ENCODE data around the gene ADAMTS14.
A peak's percentile ranks its signal among the peaks of the same experiment; 100 is the strongest.

ADAMTS14 gene

DNA sequence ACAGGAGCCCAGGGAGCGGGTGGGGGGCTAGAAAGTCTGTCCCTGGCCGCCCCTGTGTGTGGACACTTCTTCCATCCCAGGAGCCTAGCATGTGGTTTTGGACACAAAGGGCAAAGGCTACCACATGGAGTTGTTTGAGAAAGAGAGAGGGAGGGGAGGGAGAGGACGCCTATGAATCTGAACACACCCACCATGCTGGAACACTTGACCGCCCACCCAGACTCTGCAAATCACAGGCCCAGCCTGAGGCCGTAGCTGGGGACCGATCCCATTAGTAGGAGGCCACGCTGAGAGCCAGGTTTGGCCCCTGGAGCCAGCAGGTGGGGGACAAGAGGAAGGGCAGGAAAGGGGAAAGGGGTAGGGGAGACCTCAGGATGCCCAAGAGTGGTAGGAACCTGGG, 39.6 kb downstream of the ADAMTS14 start:
- no peak overlapping the region for H3K4me3 ChIP-seq (replicated peaks; ENCODE audit: low read depth, low read length)
- no peak for DNase-seq (ENCODE audit: low read depth)
- TF ChIP-seq, protein P1, sequence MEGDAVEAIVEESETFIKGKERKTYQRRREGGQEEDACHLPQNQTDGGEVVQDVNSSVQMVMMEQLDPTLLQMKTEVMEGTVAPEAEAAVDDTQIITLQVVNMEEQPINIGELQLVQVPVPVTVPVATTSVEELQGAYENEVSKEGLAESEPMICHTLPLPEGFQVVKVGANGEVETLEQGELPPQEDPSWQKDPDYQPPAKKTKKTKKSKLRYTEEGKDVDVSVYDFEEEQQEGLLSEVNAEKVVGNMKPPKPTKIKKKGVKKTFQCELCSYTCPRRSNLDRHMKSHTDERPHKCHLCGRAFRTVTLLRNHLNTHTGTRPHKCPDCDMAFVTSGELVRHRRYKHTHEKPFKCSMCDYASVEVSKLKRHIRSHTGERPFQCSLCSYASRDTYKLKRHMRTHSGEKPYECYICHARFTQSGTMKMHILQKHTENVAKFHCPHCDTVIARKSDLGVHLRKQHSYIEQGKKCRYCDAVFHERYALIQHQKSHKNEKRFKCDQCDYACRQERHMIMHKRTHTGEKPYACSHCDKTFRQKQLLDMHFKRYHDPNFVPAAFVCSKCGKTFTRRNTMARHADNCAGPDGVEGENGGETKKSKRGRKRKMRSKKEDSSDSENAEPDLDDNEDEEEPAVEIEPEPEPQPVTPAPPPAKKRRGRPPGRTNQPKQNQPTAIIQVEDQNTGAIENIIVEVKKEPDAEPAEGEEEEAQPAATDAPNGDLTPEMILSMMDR (IDR thresholded peaks at IDR 0.05; ENCODE audit: low read length, missing control alignments): no peak

DNA sequence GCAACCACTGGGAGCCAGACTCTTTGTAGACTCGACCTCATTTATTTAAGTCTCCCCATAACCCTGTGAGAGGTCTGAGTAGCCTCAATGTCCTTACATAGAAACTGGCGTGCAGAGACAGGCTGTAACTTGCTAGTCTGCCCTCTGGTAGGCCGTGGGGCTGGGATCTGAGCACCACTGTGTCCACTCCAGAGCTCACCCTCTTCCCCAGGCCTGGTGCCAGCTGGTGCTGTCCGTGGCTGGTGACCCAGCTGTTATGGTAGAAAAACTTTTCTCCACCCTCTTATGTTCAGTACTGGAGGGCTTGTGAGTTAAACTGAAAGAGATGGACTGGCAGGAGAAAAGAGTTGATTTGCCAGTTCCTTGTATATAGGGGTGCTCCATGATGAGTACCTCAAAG, 41.9 kb downstream of the ADAMTS14 start:
- no peak overlapping the region for H3K4me3 ChIP-seq (replicated peaks; ENCODE audit: low read depth, low read length)
- TF ChIP-seq, protein P1 (IDR thresholded peaks at IDR 0.05; ENCODE audit: low read length, missing control alignments): no peak
- no peak for DNase-seq (ENCODE audit: low read depth)

DNA sequence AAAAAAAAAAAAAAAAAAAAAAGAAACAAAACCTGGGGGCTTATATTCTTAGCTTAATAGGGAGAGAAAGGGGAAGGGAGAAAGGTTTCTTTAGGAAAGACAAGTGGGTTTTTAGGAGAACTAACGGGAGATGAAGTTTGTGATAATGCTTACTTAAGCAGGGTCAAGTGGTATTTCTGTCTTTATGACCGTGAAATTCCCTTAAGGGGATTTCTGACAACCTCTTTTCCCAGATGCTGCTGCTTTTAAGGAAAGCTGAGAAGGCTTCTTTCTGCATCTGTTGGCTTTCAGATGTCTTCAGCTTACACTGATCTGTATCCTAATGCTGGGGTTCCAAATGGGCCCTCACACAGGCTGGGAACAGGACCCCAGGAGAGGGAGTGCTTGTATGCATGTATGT, 42.6 kb downstream of the ADAMTS14 start:
- TF ChIP-seq, protein P1 (IDR thresholded peaks at IDR 0.05; ENCODE audit: low read length, missing control alignments): no peak
- no peak for DNase-seq (ENCODE audit: low read depth)
- H3K4me3 ChIP-seq (replicated peaks; ENCODE audit: low read depth, low read length): no peak overlapping the region

DNA sequence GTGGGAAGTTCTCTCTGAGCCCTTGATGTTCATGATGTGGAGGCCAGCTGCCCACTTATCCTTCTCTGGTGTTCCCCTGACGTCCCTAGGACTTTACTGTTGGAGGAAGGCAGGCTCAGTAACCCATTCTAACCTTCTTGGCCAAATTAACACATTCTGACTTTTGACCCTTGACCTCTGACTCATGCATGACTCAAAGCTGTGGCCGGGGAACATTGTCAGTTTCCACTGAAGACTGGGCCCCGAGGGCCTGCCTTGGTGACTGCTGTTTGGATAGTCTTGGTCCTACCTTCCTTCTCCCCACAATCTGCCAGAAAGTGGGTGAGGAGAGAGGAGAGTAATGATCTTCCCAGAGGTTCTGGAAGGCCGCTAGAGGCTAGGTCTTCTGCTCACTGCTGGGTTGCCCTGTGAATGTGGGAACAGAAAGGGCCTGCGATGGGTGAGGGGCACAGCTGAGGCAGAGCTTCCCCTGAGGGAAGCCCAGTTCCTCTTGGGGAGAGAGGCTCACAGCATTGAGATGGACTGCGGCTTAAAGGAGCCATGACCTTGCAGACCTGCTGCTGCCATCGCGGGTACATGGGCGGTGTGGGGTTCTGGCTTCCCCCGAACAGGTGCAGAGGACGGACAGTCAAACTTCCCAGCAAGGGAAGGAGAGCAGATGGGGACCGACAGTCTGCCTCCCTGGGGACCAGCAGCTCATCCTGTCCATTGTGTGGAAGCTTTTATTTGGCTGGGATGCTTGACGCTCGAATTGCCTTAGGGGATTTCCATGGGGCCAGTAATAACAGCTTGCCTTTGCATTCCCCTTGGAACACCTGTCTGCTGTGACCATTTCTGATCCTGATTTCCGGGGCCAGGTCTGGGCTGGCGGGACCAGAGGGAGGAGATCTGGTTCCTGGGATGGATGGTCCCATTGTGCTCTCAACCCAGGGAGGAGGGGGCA, 43.8 kb downstream of the ADAMTS14 start:
- H3K4me3 ChIP-seq (replicated peaks; ENCODE audit: low read depth, low read length): no peak overlapping the region
- DNase-seq (ENCODE audit: low read depth): peak; percentile 44
- TF ChIP-seq, protein P1 (IDR thresholded peaks at IDR 0.05; ENCODE audit: low read length, missing control alignments): no peak

DNA sequence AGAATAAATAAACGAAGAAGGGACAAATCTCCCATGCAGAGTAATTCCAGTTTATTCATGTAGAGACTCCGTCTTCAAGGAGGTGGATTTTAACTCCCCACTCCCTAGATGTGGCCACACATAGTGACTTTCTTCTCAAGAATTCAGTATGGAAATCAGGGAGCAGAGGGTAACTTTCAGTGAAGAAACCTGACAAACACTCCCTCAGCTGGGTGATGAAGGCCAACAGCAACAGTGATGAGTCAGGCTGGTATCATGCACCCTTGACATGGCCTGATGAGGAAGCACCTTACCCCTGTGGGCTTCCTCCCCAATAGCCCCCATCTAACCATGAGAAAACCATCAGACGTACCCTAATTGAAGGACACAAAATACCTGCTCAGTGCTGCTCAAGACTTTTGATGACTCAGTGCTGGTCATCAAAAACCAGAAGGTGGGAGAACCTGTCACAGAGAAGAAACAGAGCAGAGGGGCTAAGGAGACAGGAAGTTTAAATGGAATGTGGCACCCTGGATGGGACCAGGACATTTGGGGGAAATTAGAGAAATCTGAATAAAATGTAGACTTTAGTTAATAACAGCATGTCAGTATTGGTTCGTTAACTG, 50.6 kb downstream of the ADAMTS14 start:
- TF ChIP-seq, protein P1 (IDR thresholded peaks at IDR 0.05; ENCODE audit: low read length, missing control alignments): no peak
- DNase-seq (ENCODE audit: low read depth): peak; percentile 11
- no peak overlapping the region for H3K4me3 ChIP-seq (replicated peaks; ENCODE audit: low read depth, low read length)

DNA sequence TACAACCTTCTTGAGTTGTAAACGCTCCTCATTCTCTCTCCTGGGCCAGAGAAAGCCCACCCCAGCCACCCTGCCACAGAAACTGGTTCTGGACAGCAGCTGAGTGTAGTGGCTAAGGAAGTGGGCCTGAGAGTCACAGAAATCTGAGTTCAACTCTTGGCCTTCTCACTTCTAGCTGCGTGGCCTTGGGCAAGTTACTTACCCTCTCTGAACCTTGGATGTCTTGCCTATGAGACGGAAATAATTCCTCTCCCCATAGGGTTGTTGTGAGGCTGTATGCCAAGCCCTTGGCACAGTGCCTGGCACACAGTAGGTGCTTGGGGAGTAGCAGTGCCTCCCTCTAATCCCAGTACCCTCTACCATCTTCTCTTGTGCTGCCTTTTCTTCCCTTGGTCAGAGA, 51.5 kb downstream of the ADAMTS14 start:
- TF ChIP-seq, protein P1 (IDR thresholded peaks at IDR 0.05; ENCODE audit: low read length, missing control alignments): no peak
- no peak for DNase-seq (ENCODE audit: low read depth)
- H3K4me3 ChIP-seq (replicated peaks; ENCODE audit: low read depth, low read length): no peak overlapping the region
